ENCODE data around the gene ZFR. TPM values are rescaled to one million over a fixed set of nuclear protein-coding genes. Genes with fewer than 3 reads are reported as not detected.

The ZFR gene
- polyA plus RNA-seq, 1 experiment, result 88.6 TPM

GRCh38 chr5:32346869-32347268 is 97.7 kb downstream of the ZFR start:
- H3K36me3 ChIP-seq (ENCODE audit: control insufficient read depth, insufficient read depth, low read length), result no peaks in the 10 kb centered on the region
- ChIA-PET POLR2A (no interaction called here), CTCF (interaction anchor here (1.7 to 3.3 kb wide), 2 partner anchors 16 to 232 kb away, joined by 4 to 10 read pairs; no protein-coding TSS in a partner anchor)
- no peak for DNase-seq (ENCODE audit: low read depth)
- no peaks in the 10 kb centered on the region for H3K27me3 ChIP-seq (ENCODE audit: control insufficient read depth, insufficient read depth, low read length)
- no peak overlapping the region for H3K4me3 ChIP-seq (ENCODE audit: low read depth, low read length)
- TF ChIP-seq CTCF (IDR thresholded peaks at IDR 0.05; ENCODE audit: insufficient read depth, low read depth, low read length), result no peak

- Histone ChIP-seq H3K36me3 (ENCODE audit: control insufficient read depth, insufficient read depth, low read length) (no peaks in the 10 kb centered on the region), H3K4me3 (ENCODE audit: low read depth, low read length) (no peak overlapping the region), H3K27me3 (ENCODE audit: control insufficient read depth, insufficient read depth, low read length) (no peaks in the 10 kb centered on the region)
- ChIA-PET POLR2A (no interaction called here), CTCF (interaction anchor here (0.9 kb wide), 1 partner anchor 14 kb away, joined by 3 read pairs; no protein-coding TSS in a partner anchor)
- TF ChIP-seq CTCF (IDR thresholded peaks at IDR 0.05; ENCODE audit: insufficient read depth, low read depth, low read length), result no peak
- DNase-seq (ENCODE audit: low read depth), result no peak
Observed at GRCh38 chr5:32343058-32343672, 101.4 kb downstream of the ZFR start.

GRCh38 chr5:32342656-32343055 is 101.9 kb downstream of the ZFR start:
- H3K36me3 ChIP-seq (ENCODE audit: control insufficient read depth, insufficient read depth, low read length), result no peaks in the 10 kb centered on the region
- no peaks in the 10 kb centered on the region for H3K27me3 ChIP-seq (ENCODE audit: control insufficient read depth, insufficient read depth, low read length)
- no peak for TF ChIP-seq CTCF (IDR thresholded peaks at IDR 0.05; ENCODE audit: insufficient read depth, low read depth, low read length)
- ChIA-PET POLR2A (no interaction called here), CTCF (interaction anchor here (0.6 kb wide), 1 partner anchor 40 kb away, joined by 3 read pairs; no protein-coding TSS in a partner anchor)
- H3K4me3 ChIP-seq (ENCODE audit: low read depth, low read length), result no peak overlapping the region
- no peak for DNase-seq (ENCODE audit: low read depth)

- POLR2A ChIA-PET, result no interaction called here
- CTCF ChIA-PET, result interaction anchor here (0.6 to 1.1 kb wide), 7 partner anchors 9 to 107 kb away, joined by 3 to 9 read pairs (median 4); no protein-coding TSS in a partner anchor
Observed at GRCh38 chr5:32339878-32340277, 104.7 kb downstream of the ZFR start.

GRCh38 chr5:32339198-32339597 is 105.3 kb downstream of the ZFR start:
- Histone ChIP-seq H3K36me3 (ENCODE audit: control insufficient read depth, insufficient read depth, low read length) (no peaks in the 10 kb centered on the region), H3K4me3 (ENCODE audit: low read depth, low read length) (no peak overlapping the region), H3K27me3 (ENCODE audit: control insufficient read depth, insufficient read depth, low read length) (no peaks in the 10 kb centered on the region)
- ChIA-PET POLR2A (no interaction called here), CTCF (interaction anchor here (0.6 to 1.1 kb wide), 5 partner anchors 9 to 107 kb away, joined by 3 to 9 read pairs (median 4); no protein-coding TSS in a partner anchor)
- no peak for DNase-seq (ENCODE audit: low read depth)
- no peak for TF ChIP-seq CTCF (IDR thresholded peaks at IDR 0.05; ENCODE audit: insufficient read depth, low read depth, low read length)

More at GRCh38 chr5:32339878-32340277, 104.7 kb downstream of the ZFR start:
- Histone ChIP-seq H3K36me3 (ENCODE audit: control insufficient read depth, insufficient read depth, low read length) (no peaks in the 10 kb centered on the region), H3K4me3 (ENCODE audit: low read depth, low read length) (no peak overlapping the region), H3K27me3 (ENCODE audit: control insufficient read depth, insufficient read depth, low read length) (no peaks in the 10 kb centered on the region)
- DNase-seq (ENCODE audit: low read depth), result no peak
- no peak for TF ChIP-seq CTCF (IDR thresholded peaks at IDR 0.05; ENCODE audit: insufficient read depth, low read depth, low read length)

Measured in BJ (cell line).